Small intestine (tissue), 7 donors: ENCODE measurements around the gene DCLK1. TPM values are rescaled to one million over a fixed set of nuclear protein-coding genes. Genes with fewer than 3 reads are reported as not detected.

Experiments used
- DNase-seq, 2 donors: peaks; one replicate each; pipeline versions ENCODE4 v3.0.0 to v3.0.0-alpha.2; 2013
- FAIRE-seq: peaks from 2 replicates; lab custom pipeline; 2012; peaks lifted over from hg19 to GRCh38; lab: Jason Lieb, UNC
- H3K27ac ChIP-seq, 3 donors: one replicate each; pipeline ENCODE4 v1.5.1; 2013; ENCODE audit warnings: low read length in 2 of 3, mild to moderate bottlenecking in 2 of 3, control low read depth in 1 of 3, inconsistent platforms in 1 of 3, low read depth in 1 of 3, moderate library complexity in 1 of 3
- H3K27me3 ChIP-seq, 3 donors: one replicate each; pipeline ENCODE4 v1.6.1; 2013; ENCODE audit warnings: low read length in 3 of 3, inconsistent platforms in 1 of 3; ENCODE audit not compliant: control insufficient read depth in 3 of 3, insufficient read depth in 3 of 3
- H3K36me3 ChIP-seq, 3 donors: one replicate each; pipeline ENCODE4 v1.6.1; 2013; ENCODE audit warnings: low read length in 3 of 3, inconsistent platforms in 1 of 3, low read depth in 1 of 3, mild to moderate bottlenecking in 1 of 3, moderate library complexity in 1 of 3; ENCODE audit not compliant: control insufficient read depth in 3 of 3, insufficient read depth in 2 of 3
- H3K4me1 ChIP-seq, 3 donors: one replicate each; pipeline ENCODE4 v1.6.1; 2013; ENCODE audit warnings: low read length in 2 of 3, inconsistent platforms in 1 of 3, low read depth in 1 of 3, mild to moderate bottlenecking in 1 of 3, moderate library complexity in 1 of 3; ENCODE audit not compliant: control insufficient read depth in 3 of 3, insufficient read depth in 2 of 3
- H3K4me3 ChIP-seq, 3 donors: one replicate each; pipeline ENCODE4 v1.5.1; 2013; ENCODE audit warnings: low read length in 3 of 3, control low read depth in 1 of 3, inconsistent platforms in 1 of 3, low read depth in 1 of 3, mild to moderate bottlenecking in 1 of 3, moderate library complexity in 1 of 3
- H3K9me3 ChIP-seq, 2 donors: one replicate each; pipeline ENCODE4 v1.6.1; 2013; ENCODE audit warnings: low read depth in 1 of 2, low read length in 1 of 2; ENCODE audit not compliant: control insufficient read depth in 2 of 2, insufficient read depth in 1 of 2
- WGBS, 3 donors: extraction: QIAGEN DNeasy Blood & Tissue Kit; methylation state at CpG; one replicate each; pipeline ENCODE4 v1.1.7; 2013; 5-methylcytosine and 5-hydroxymethylcytosine counted together
- polyA plus RNA-seq, 4 donors: library from polyadenylated mRNA; stranded (reverse) in 3 of 4; unstranded in 1 of 4; fragments of 200-250 nt in 3 of 4; fragments of 120-200 nt in 1 of 4; gene quantifications; one replicate each; pipeline versions ENCODE4 v1.2.1 to v1.2.3, GENCODE V29; 2013
- donor health status: healthy with polysubstance abuse.
- donor health status: control.
- donor health status: control.
- donor health status: Bipolar disorder and iron deficiency.
- donor health status: healthy.

The DCLK1 gene
- polyA plus RNA-seq, 4 donors = 0.54 to 4.9 (median 0.95) TPM; not detected in 1

GRCh38 chr13:36129539-36129938, 1.6 kb downstream of the DCLK1 start:
- no peak for FAIRE-seq
- Histone ChIP-seq H3K36me3 (no peaks in the 10 kb centered on the region), H3K27me3 (peaks cover 0 to 24% (median 0%) of the 10 kb centered on the region in 3 donors), H3K4me1 (no peaks in the 10 kb centered on the region), H3K4me3 (no peak overlapping the region), H3K9me3 (no peaks in the 10 kb centered on the region), H3K27ac (no peak overlapping the region)
- 79 to 88% (median 80%) methylated on average over 4 of the region's 4 CpGs for whole genome bisulfite sequencing, 3 donors
- no peak for DNase-seq

GRCh38 chr13:36126491-36126890, 4.7 kb downstream of the DCLK1 start:
- DNase-seq (no peak), FAIRE-seq (no peak)
- Histone ChIP-seq H3K4me1 (no peaks in the 10 kb centered on the region), H3K27ac (no peak overlapping the region), H3K36me3 (no peaks in the 10 kb centered on the region), H3K4me3 (no peak overlapping the region), H3K9me3 (no peaks in the 10 kb centered on the region), H3K27me3 (peaks cover 0 to 18% (median 0%) of the 10 kb centered on the region in 3 donors)
- 72 to 78% (median 73%) methylated on average over 3 of the region's 3 CpGs for WGBS, 3 donors

GRCh38 chr13:36125841-36126240, 5.3 kb downstream of the DCLK1 start:
- no peaks in the 10 kb centered on the region for H3K36me3 ChIP-seq
- H3K4me1 ChIP-seq = no peaks in the 10 kb centered on the region
- FAIRE-seq (no peak), DNase-seq (no peak)
- H3K27ac ChIP-seq = no peak overlapping the region
- H3K4me3 ChIP-seq = no peak overlapping the region
- 89 to 91% (median 89%) methylated on average over 28 of the region's 28 CpGs for WGBS, 3 donors
- H3K27me3 ChIP-seq = peaks cover 0 to 15% (median 0%) of the 10 kb centered on the region in 3 donors
- H3K9me3 ChIP-seq = no peaks in the 10 kb centered on the region

- FAIRE-seq = no peak
- 54 to 66% (median 63%) methylated on average over 6 of the region's 6 CpGs for whole genome bisulfite sequencing, 3 donors
Measured at GRCh38 chr13:36124236-36124822, 6.9 kb downstream of the DCLK1 start.

GRCh38 chr13:36115306-36115705, 15.9 kb downstream of the DCLK1 start:
- H3K4me1 ChIP-seq = no peaks in the 10 kb centered on the region
- no peak overlapping the region for H3K27ac ChIP-seq
- H3K36me3 ChIP-seq = no peaks in the 10 kb centered on the region
- WGBS, 3 donors = 89 to 97% (median 90%) methylated on average over 1 of the region's 1 CpG
- no peak overlapping the region for H3K4me3 ChIP-seq
- no peaks in the 10 kb centered on the region for H3K9me3 ChIP-seq
- FAIRE-seq (no peak), DNase-seq (no peak)
- no peaks in the 10 kb centered on the region for H3K27me3 ChIP-seq

More at GRCh38 chr13:36124236-36124822, 6.9 kb downstream of the DCLK1 start:
- Histone ChIP-seq H3K4me1 (no peaks in the 10 kb centered on the region), H3K27me3 (peaks cover 0 to 2% (median 0%) of the 10 kb centered on the region in 3 donors), H3K9me3 (no peaks in the 10 kb centered on the region), H3K4me3 (no peak overlapping the region), H3K27ac (no peak overlapping the region), H3K36me3 (no peaks in the 10 kb centered on the region)
- DNase-seq = no peak

- Histone ChIP-seq H3K27ac (no peak overlapping the region), H3K4me1 (no peaks in the 10 kb centered on the region), H3K9me3 (no peaks in the 10 kb centered on the region), H3K36me3 (no peaks in the 10 kb centered on the region), H3K4me3 (no peak overlapping the region), H3K27me3 (no peaks in the 10 kb centered on the region)
- FAIRE-seq = no peak
- DNase-seq = no peak
- WGBS, 3 donors = 40 to 62% (median 45%) methylated on average over 1 of the region's 1 CpG
Measured at GRCh38 chr13:36114233-36114632, 16.9 kb downstream of the DCLK1 start.

GRCh38 chr13:36108954-36109353, 22.2 kb downstream of the DCLK1 start:
- no peaks in the 10 kb centered on the region for H3K36me3 ChIP-seq
- no peak overlapping the region for H3K27ac ChIP-seq
- H3K4me3 ChIP-seq = no peak overlapping the region
- no peaks in the 10 kb centered on the region for H3K27me3 ChIP-seq
- FAIRE-seq (no peak), DNase-seq (no peak)
- WGBS, 3 donors = 71 to 80% (median 76%) methylated on average over 2 of the region's 2 CpGs
- H3K4me1 ChIP-seq = no peaks in the 10 kb centered on the region
- no peaks in the 10 kb centered on the region for H3K9me3 ChIP-seq

GRCh38 chr13:36108342-36108741, 22.8 kb downstream of the DCLK1 start:
- H3K27me3 ChIP-seq = no peaks in the 10 kb centered on the region
- no peaks in the 10 kb centered on the region for H3K4me1 ChIP-seq
- H3K4me3 ChIP-seq = no peak overlapping the region
- no peaks in the 10 kb centered on the region for H3K36me3 ChIP-seq
- FAIRE-seq (no peak), DNase-seq (no peak)
- H3K9me3 ChIP-seq = no peaks in the 10 kb centered on the region
- WGBS, 3 donors = 79 to 83% (median 80%) methylated on average over 7 of the region's 7 CpGs
- no peak overlapping the region for H3K27ac ChIP-seq

GRCh38 chr13:36107521-36107920, 23.7 kb downstream of the DCLK1 start:
- FAIRE-seq (no peak), DNase-seq (no peak)
- no peaks in the 10 kb centered on the region for H3K4me1 ChIP-seq
- no peaks in the 10 kb centered on the region for H3K9me3 ChIP-seq
- WGBS, 3 donors = 86 to 94% (median 88%) methylated on average over 1 of the region's 1 CpG
- no peak overlapping the region for H3K4me3 ChIP-seq
- no peaks in the 10 kb centered on the region for H3K36me3 ChIP-seq
- no peaks in the 10 kb centered on the region for H3K27me3 ChIP-seq
- H3K27ac ChIP-seq = no peak overlapping the region
